Measurements from ENCODE around the gene SLC19A2.

The SLC19A2 gene

GRCh38 chr1:169451218-169451824 lies 34.4 kb downstream of the SLC19A2 start:
- Histone ChIP-seq H2BK120ac (ENCODE audit: low read depth, low read length) (no peak overlapping the region), H2BK5ac (ENCODE audit: low read depth, low read length, poor library complexity, severe bottlenecking) (no peak overlapping the region), H2AFZ (ENCODE audit: low read depth, low read length) (no peak overlapping the region), H3K23ac (ENCODE audit: low read length in 2 of 2) (no peak overlapping the region), H2AK5ac (ENCODE audit: low read length, severe bottlenecking) (no peak overlapping the region), H3K9ac (ENCODE audit: low read length) (no peak overlapping the region), H3K27me3 (ENCODE audit: control insufficient read depth in 1 of 2, insufficient read depth in 1 of 2, low read length in 2 of 2) (no peaks in the 10 kb centered on the region), H2BK12ac (ENCODE audit: low read length in 2 of 2) (no peak overlapping the region), H3K36me3 (ENCODE audit: control insufficient read depth in 1 of 2, insufficient read depth in 2 of 2, low read depth in 1 of 2, low read length in 2 of 2) (no peaks in the 10 kb centered on the region), H3K14ac (ENCODE audit: low read length in 2 of 2) (no peak overlapping the region), H3K27ac (ENCODE audit: low read length, poor library complexity, severe bottlenecking) (no peak overlapping the region), H3K4me3 (ENCODE audit: insufficient read depth in 1 of 2, low read depth in 1 of 2, low read length in 2 of 2) (no peak overlapping the region), H2BK15ac (ENCODE audit: low read depth, poor library complexity, severe bottlenecking) (no peak overlapping the region), H3K79me1 (replicated peaks; ENCODE audit: low read length, poor library complexity, severe bottlenecking) (no peaks in the 10 kb centered on the region), H4K91ac (ENCODE audit: low read length) (no peak overlapping the region), H3K4ac (ENCODE audit: low read depth in 1 of 2, low read length in 2 of 2) (no peak overlapping the region), H3K9me3 (ENCODE audit: control insufficient read depth, low read length) (peaks cover 4% of the 10 kb centered on the region), H3K18ac (ENCODE audit: low read depth in 1 of 2, low read length in 2 of 2) (no peak overlapping the region), H3K4me2 (ENCODE audit: low read length, poor library complexity, severe bottlenecking) (no peak overlapping the region), H3K4me1 (ENCODE audit: control insufficient read depth, insufficient read depth, low read depth, low read length) (no peaks in the 10 kb centered on the region), H4K8ac (ENCODE audit: low read length) (no peak overlapping the region)
- DNase-seq: no peak
- 95% methylated on average over 1 of the region's 1 CpG for WGBS

- no peak overlapping the region for H3K27ac ChIP-seq (ENCODE audit: low read length, poor library complexity, severe bottlenecking)
- H3K23ac ChIP-seq (ENCODE audit: low read length in 2 of 2): no peak overlapping the region
- H2BK12ac ChIP-seq (ENCODE audit: low read length in 2 of 2): no peak overlapping the region
- H2AFZ ChIP-seq (ENCODE audit: low read depth, low read length): no peak overlapping the region
- no peaks in the 10 kb centered on the region for H3K27me3 ChIP-seq (ENCODE audit: control insufficient read depth in 1 of 2, insufficient read depth in 1 of 2, low read length in 2 of 2)
- H4K8ac ChIP-seq (ENCODE audit: low read length): no peak overlapping the region
- H3K14ac ChIP-seq (ENCODE audit: low read length in 2 of 2): no peak overlapping the region
- no peaks in the 10 kb centered on the region for H3K9me3 ChIP-seq (ENCODE audit: control insufficient read depth, low read length)
- H3K4me1 ChIP-seq (ENCODE audit: control insufficient read depth, insufficient read depth, low read depth, low read length): no peaks in the 10 kb centered on the region
- no peak overlapping the region for H3K4ac ChIP-seq (ENCODE audit: low read depth in 1 of 2, low read length in 2 of 2)
- no peak for DNase-seq
- H3K18ac ChIP-seq (ENCODE audit: low read depth in 1 of 2, low read length in 2 of 2): no peak overlapping the region
- no peak overlapping the region for H2AK5ac ChIP-seq (ENCODE audit: low read length, severe bottlenecking)
- whole genome bisulfite sequencing: 89% methylated on average over 2 of the region's 3 CpGs
- H3K79me1 ChIP-seq (replicated peaks; ENCODE audit: low read length, poor library complexity, severe bottlenecking): no peaks in the 10 kb centered on the region
- no peak overlapping the region for H2BK120ac ChIP-seq (ENCODE audit: low read depth, low read length)
- no peak overlapping the region for H3K4me2 ChIP-seq (ENCODE audit: low read length, poor library complexity, severe bottlenecking)
- no peak overlapping the region for H4K91ac ChIP-seq (ENCODE audit: low read length)
- H2BK15ac ChIP-seq (ENCODE audit: low read depth, poor library complexity, severe bottlenecking): no peak overlapping the region
- no peak overlapping the region for H3K4me3 ChIP-seq (ENCODE audit: insufficient read depth in 1 of 2, low read depth in 1 of 2, low read length in 2 of 2)
- no peak overlapping the region for H2BK5ac ChIP-seq (ENCODE audit: low read depth, low read length, poor library complexity, severe bottlenecking)
- H3K9ac ChIP-seq (ENCODE audit: low read length): no peak overlapping the region
- no peaks in the 10 kb centered on the region for H3K36me3 ChIP-seq (ENCODE audit: control insufficient read depth in 1 of 2, insufficient read depth in 2 of 2, low read depth in 1 of 2, low read length in 2 of 2)
Measured at GRCh38 chr1:169443923-169444322, 41.8 kb downstream of the SLC19A2 start.

- peak within 1 kb of the TSS; percentile 64 for H2AFZ ChIP-seq (ENCODE audit: low read depth, low read length)
- H3K4me1 ChIP-seq (ENCODE audit: control insufficient read depth, insufficient read depth, low read depth, low read length): no peaks in the 10 kb centered on the region
- H2BK12ac ChIP-seq (ENCODE audit: low read length in 2 of 2): no peak within 1 kb of the TSS
Measured at GRCh38 chr1:169427081-169427641, 58.6 kb downstream of the SLC19A2 start, which contains the start of gene CCDC181. Gene CCDC181, minus strand, starts transcription at chr1:169427474. Its CDS starts 2,547 bp downstream, at chr1:169424927.

GRCh38 chr1:169426174-169426705 lies 59.5 kb downstream of the SLC19A2 start:
- no peak overlapping the region for H3K18ac ChIP-seq (ENCODE audit: low read depth in 1 of 2, low read length in 2 of 2)
- H3K4ac ChIP-seq (ENCODE audit: low read depth in 1 of 2, low read length in 2 of 2): no peak overlapping the region
- H2BK15ac ChIP-seq (ENCODE audit: low read depth, poor library complexity, severe bottlenecking): no peak overlapping the region
- H3K36me3 ChIP-seq (ENCODE audit: control insufficient read depth in 1 of 2, insufficient read depth in 2 of 2, low read depth in 1 of 2, low read length in 2 of 2): no peaks in the 10 kb centered on the region
- no peaks in the 10 kb centered on the region for H3K79me1 ChIP-seq (replicated peaks; ENCODE audit: low read length, poor library complexity, severe bottlenecking)
- H3K9ac ChIP-seq (ENCODE audit: low read length): peak overlapping the region; percentile 88
- no peak overlapping the region for H2AK5ac ChIP-seq (ENCODE audit: low read length, severe bottlenecking)
- no peak overlapping the region for H3K27ac ChIP-seq (ENCODE audit: low read length, poor library complexity, severe bottlenecking)
- H4K91ac ChIP-seq (ENCODE audit: low read length): no peak overlapping the region
- H3K4me2 ChIP-seq (ENCODE audit: low read length, poor library complexity, severe bottlenecking): no peak overlapping the region
- no peak for DNase-seq
- no peaks in the 10 kb centered on the region for H3K27me3 ChIP-seq (ENCODE audit: control insufficient read depth in 1 of 2, insufficient read depth in 1 of 2, low read length in 2 of 2)
- no peak overlapping the region for H2BK5ac ChIP-seq (ENCODE audit: low read depth, low read length, poor library complexity, severe bottlenecking)
- no peak overlapping the region for H3K23ac ChIP-seq (ENCODE audit: low read length in 2 of 2)
- no peak overlapping the region for H2BK120ac ChIP-seq (ENCODE audit: low read depth, low read length)
- no peak overlapping the region for H3K14ac ChIP-seq (ENCODE audit: low read length in 2 of 2)
- H4K8ac ChIP-seq (ENCODE audit: low read length): no peak overlapping the region
- peak overlapping the region in 1 of 2 experiments; percentile 89 for H3K4me3 ChIP-seq (ENCODE audit: insufficient read depth in 1 of 2, low read depth in 1 of 2, low read length in 2 of 2)
- no peaks in the 10 kb centered on the region for H3K4me1 ChIP-seq (ENCODE audit: control insufficient read depth, insufficient read depth, low read depth, low read length)
- no peak overlapping the region for H2AFZ ChIP-seq (ENCODE audit: low read depth, low read length)
- no peaks in the 10 kb centered on the region for H3K9me3 ChIP-seq (ENCODE audit: control insufficient read depth, low read length)
- H2BK12ac ChIP-seq (ENCODE audit: low read length in 2 of 2): no peak overlapping the region
- 85% methylated on average over 4 of the region's 6 CpGs for WGBS

More at GRCh38 chr1:169427081-169427641, 58.6 kb downstream of the SLC19A2 start, which contains the start of gene CCDC181:
- Histone ChIP-seq H4K8ac (ENCODE audit: low read length) (peak within 1 kb of the TSS; percentile 54), H2BK5ac (ENCODE audit: low read depth, low read length, poor library complexity, severe bottlenecking) (no peak within 1 kb of the TSS), H2BK120ac (ENCODE audit: low read depth, low read length) (no peak within 1 kb of the TSS), H2AK5ac (ENCODE audit: low read length, severe bottlenecking) (no peak within 1 kb of the TSS), H3K18ac (ENCODE audit: low read depth in 1 of 2, low read length in 2 of 2) (peak within 1 kb of the TSS in 1 of 2 experiments; percentile 2), H3K9me3 (ENCODE audit: control insufficient read depth, low read length) (no peaks in the 10 kb centered on the region), H3K4me3 (ENCODE audit: insufficient read depth in 1 of 2, low read depth in 1 of 2, low read length in 2 of 2) (peak within 1 kb of the TSS; percentile 53 to 89), H3K4ac (ENCODE audit: low read depth in 1 of 2, low read length in 2 of 2) (no peak within 1 kb of the TSS), H3K27me3 (ENCODE audit: control insufficient read depth in 1 of 2, insufficient read depth in 1 of 2, low read length in 2 of 2) (no peaks in the 10 kb centered on the region), H3K36me3 (ENCODE audit: control insufficient read depth in 1 of 2, insufficient read depth in 2 of 2, low read depth in 1 of 2, low read length in 2 of 2) (no peaks in the 10 kb centered on the region), H3K23ac (ENCODE audit: low read length in 2 of 2) (peak within 1 kb of the TSS in 1 of 2 experiments; percentile 23), H3K79me1 (replicated peaks; ENCODE audit: low read length, poor library complexity, severe bottlenecking) (no peaks in the 10 kb centered on the region), H2BK15ac (ENCODE audit: low read depth, poor library complexity, severe bottlenecking) (no peak within 1 kb of the TSS), H3K27ac (ENCODE audit: low read length, poor library complexity, severe bottlenecking) (no peak within 1 kb of the TSS), H4K91ac (ENCODE audit: low read length) (no peak within 1 kb of the TSS), H3K9ac (ENCODE audit: low read length) (peak within 1 kb of the TSS; percentile 88), H3K4me2 (ENCODE audit: low read length, poor library complexity, severe bottlenecking) (peak within 1 kb of the TSS; percentile 96), H3K14ac (ENCODE audit: low read length in 2 of 2) (no peak within 1 kb of the TSS)
- WGBS: 3% methylated on average over 17 of the region's 29 CpGs
- DNase-seq: peak; percentile 54

Data from mesenchymal stem cell (in vitro differentiated cells and primary cell).